Measurements from ENCODE around the gene NOTUM.

DNA sequence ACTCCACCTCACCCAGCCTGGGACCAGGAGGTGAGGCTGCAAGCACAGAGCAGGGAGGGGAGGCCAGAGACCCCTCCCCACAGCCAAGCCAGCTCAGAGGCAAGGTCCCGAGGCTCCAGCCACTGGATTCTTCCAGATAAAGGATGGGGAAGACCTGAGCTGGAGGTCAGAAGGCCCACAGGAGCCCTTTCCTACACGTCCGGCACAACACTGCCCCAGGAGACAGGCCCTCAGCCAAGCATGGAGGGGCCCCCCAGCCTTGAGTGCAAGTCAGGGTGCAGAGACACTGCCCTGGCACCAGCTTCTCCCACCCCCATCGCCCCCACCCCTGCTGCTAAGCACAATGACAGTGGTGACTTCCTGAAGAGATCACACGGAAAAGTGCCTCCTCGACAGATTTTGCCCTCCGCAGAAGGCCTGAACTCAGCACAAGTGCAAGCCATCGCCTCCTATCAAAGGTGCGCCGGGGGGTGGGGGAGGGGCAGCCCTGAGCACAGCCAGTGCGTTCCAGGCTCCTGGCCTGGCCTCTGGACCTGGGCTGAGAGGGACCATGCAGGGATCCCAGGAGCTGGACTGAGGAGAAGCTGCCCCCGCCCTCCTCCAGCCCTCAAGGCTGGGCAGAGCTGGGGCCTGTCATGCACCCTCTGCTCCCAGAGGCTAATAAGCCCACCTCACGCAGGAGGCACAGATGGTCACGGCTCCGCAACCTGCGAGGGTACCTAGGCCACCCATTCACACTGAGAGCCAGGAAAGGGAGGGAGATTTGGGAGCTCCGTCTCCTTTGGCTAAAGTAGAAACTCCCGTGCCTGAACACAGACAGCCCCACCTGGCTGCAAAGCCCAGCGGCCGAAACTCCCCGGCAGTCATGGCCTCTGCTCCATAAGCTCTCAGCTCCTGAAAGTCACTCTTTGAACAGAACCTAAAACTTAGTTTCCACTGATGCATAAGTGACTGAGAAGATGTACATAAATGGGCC is 36.1 kb downstream of the NOTUM start:
- TF ChIP-seq, protein P1, sequence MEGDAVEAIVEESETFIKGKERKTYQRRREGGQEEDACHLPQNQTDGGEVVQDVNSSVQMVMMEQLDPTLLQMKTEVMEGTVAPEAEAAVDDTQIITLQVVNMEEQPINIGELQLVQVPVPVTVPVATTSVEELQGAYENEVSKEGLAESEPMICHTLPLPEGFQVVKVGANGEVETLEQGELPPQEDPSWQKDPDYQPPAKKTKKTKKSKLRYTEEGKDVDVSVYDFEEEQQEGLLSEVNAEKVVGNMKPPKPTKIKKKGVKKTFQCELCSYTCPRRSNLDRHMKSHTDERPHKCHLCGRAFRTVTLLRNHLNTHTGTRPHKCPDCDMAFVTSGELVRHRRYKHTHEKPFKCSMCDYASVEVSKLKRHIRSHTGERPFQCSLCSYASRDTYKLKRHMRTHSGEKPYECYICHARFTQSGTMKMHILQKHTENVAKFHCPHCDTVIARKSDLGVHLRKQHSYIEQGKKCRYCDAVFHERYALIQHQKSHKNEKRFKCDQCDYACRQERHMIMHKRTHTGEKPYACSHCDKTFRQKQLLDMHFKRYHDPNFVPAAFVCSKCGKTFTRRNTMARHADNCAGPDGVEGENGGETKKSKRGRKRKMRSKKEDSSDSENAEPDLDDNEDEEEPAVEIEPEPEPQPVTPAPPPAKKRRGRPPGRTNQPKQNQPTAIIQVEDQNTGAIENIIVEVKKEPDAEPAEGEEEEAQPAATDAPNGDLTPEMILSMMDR (conservative IDR thresholded peaks at IDR 0.05; ENCODE audit: low read depth in 2 of 2) = no peak
- TF ChIP-seq, protein P2, sequence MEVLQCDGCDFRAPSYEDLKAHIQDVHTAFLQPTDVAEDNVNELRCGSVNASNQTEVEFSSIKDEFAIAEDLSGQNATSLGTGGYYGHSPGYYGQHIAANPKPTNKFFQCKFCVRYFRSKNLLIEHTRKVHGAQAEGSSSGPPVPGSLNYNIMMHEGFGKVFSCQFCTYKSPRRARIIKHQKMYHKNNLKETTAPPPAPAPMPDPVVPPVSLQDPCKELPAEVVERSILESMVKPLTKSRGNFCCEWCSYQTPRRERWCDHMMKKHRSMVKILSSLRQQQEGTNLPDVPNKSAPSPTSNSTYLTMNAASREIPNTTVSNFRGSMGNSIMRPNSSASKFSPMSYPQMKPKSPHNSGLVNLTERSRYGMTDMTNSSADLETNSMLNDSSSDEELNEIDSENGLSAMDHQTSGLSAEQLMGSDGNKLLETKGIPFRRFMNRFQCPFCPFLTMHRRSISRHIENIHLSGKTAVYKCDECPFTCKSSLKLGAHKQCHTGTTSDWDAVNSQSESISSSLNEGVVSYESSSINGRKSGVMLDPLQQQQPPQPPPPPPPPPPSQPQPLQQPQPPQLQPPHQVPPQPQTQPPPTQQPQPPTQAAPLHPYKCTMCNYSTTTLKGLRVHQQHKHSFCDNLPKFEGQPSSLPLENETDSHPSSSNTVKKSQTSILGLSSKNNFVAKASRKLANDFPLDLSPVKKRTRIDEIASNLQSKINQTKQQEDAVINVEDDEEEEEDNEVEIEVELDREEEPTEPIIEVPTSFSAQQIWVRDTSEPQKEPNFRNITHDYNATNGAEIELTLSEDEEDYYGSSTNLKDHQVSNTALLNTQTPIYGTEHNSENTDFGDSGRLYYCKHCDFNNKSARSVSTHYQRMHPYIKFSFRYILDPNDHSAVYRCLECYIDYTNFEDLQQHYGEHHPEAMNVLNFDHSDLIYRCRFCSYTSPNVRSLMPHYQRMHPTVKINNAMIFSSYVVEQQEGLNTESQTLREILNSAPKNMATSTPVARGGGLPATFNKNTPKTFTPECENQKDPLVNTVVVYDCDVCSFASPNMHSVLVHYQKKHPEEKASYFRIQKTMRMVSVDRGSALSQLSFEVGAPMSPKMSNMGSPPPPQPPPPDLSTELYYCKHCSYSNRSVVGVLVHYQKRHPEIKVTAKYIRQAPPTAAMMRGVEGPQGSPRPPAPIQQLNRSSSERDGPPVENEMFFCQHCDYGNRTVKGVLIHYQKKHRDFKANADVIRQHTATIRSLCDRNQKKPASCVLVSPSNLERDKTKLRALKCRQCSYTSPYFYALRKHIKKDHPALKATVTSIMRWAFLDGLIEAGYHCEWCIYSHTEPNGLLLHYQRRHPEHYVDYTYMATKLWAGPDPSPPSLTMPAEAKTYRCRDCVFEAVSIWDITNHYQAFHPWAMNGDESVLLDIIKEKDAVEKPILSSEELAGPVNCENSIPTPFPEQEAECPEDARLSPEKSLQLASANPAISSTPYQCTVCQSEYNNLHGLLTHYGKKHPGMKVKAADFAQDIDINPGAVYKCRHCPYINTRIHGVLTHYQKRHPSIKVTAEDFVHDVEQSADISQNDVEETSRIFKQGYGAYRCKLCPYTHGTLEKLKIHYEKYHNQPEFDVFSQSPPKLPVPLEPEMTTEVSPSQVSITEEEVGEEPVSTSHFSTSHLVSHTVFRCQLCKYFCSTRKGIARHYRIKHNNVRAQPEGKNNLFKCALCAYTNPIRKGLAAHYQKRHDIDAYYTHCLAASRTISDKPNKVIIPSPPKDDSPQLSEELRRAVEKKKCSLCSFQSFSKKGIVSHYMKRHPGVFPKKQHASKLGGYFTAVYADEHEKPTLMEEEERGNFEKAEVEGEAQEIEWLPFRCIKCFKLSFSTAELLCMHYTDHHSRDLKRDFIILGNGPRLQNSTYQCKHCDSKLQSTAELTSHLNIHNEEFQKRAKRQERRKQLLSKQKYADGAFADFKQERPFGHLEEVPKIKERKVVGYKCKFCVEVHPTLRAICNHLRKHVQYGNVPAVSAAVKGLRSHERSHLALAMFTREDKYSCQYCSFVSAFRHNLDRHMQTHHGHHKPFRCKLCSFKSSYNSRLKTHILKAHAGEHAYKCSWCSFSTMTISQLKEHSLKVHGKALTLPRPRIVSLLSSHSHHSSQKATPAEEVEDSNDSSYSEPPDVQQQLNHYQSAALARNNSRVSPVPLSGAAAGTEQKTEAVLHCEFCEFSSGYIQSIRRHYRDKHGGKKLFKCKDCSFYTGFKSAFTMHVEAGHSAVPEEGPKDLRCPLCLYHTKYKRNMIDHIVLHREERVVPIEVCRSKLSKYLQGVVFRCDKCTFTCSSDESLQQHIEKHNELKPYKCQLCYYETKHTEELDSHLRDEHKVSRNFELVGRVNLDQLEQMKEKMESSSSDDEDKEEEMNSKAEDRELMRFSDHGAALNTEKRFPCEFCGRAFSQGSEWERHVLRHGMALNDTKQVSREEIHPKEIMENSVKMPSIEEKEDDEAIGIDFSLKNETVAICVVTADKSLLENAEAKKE (CRISPR knock-in tag; IDR thresholded peaks at IDR 0.05) = no peak
- no peak for TF ChIP-seq NANOG (IDR thresholded peaks at IDR 0.05; ENCODE audit: borderline replicate concordance)

Data from GM23338 (cell line).